Measurements from ENCODE around the gene ATG7.

DNA sequence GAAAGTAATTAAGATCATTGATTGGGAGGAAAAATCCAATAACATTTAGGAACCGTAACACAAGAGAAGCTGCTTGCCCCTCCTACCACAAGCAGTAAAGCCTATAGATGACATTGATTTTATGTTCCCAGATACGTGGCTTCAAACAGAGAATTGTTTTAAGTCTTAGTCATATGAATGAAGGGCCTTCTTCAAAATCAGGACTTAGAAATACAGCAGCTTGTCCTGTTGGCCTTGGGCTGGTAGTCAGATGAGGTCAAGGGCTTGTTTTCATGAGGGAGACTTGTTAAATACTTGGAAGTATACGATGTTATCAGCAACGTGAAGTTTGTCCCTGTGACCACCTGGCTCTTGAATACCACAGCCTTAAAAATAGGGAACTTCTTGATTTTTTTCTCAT, 257.1 kb downstream of the ATG7 start:
- TF ChIP-seq, protein P1, sequence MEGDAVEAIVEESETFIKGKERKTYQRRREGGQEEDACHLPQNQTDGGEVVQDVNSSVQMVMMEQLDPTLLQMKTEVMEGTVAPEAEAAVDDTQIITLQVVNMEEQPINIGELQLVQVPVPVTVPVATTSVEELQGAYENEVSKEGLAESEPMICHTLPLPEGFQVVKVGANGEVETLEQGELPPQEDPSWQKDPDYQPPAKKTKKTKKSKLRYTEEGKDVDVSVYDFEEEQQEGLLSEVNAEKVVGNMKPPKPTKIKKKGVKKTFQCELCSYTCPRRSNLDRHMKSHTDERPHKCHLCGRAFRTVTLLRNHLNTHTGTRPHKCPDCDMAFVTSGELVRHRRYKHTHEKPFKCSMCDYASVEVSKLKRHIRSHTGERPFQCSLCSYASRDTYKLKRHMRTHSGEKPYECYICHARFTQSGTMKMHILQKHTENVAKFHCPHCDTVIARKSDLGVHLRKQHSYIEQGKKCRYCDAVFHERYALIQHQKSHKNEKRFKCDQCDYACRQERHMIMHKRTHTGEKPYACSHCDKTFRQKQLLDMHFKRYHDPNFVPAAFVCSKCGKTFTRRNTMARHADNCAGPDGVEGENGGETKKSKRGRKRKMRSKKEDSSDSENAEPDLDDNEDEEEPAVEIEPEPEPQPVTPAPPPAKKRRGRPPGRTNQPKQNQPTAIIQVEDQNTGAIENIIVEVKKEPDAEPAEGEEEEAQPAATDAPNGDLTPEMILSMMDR (IDR thresholded peaks at IDR 0.05), result no peak
- TF ChIP-seq POLR2A (IDR thresholded peaks at IDR 0.05), result no peak

All from heart left ventricle (tissue), 13 donors.